SK-N-SH (cell line): Measurements from ENCODE around the gene C17orf100.

Experiments
- CTCF ChIP-seq: fragments of 200-600 bp; sonication (generic); IDR thresholded peaks from 2 replicates; pipeline ENCODE4 v1.6.1; 2017; ENCODE audit warnings: antibody characterized with exemption, mild to moderate bottlenecking, moderate library complexity
- GABPA ChIP-seq: IDR thresholded peaks from 2 replicates; pipeline ENCODE4 v1.4.0; 2012; ENCODE audit warnings: low read depth, mild to moderate bottlenecking
- NFIC ChIP-seq: IDR thresholded peaks from 2 replicates; pipeline ENCODE4 v1.4.0; 2012; ENCODE audit warnings: borderline replicate concordance
- POLR2AphosphoS5 ChIP-seq: IDR thresholded peaks from 2 replicates; pipeline ENCODE4 v1.6.1; 2012; ENCODE audit warnings: low read depth, low read length
- RAD21 ChIP-seq: IDR thresholded peaks from 2 replicates; pipeline ENCODE4 v1.6.1; 2012; ENCODE audit warnings: mild to moderate bottlenecking, low read length
- RXRA ChIP-seq: IDR thresholded peaks from 2 replicates; pipeline ENCODE4 v1.4.0; 2012; ENCODE audit warnings: low read depth, mild to moderate bottlenecking, borderline replicate concordance
- SMC3 ChIP-seq: IDR thresholded peaks from 2 replicates; pipeline ENCODE4 v1.6.1; 2012; ENCODE audit warnings: low read depth, low read length, improper control_type of control experiment
- USF2 ChIP-seq: fragments of 150-350 bp; IDR thresholded peaks from 2 replicates; pipeline ENCODE4 v1.6.1; 2017; ENCODE audit warnings: antibody characterized with exemption, low read length, low read depth, borderline replicate concordance

GRCh38 chr17:6643451-6644125, 8.0 kb upstream of the C17orf100 start:
- TF ChIP-seq CTCF (no peak), NFIC (peak; percentile 6; the same call in 1 of the 2 replicates), USF2 (no peak), RAD21 (no peak), POLR2AphosphoS5 (no peak), SMC3 (no peak), RXRA (no peak), GABPA (no peak)
